Kidney epithelial cell (primary cell): ENCODE data around the gene EML1. TPM values are rescaled to one million over a fixed set of nuclear protein-coding genes. Genes with fewer than 3 reads are reported as not detected.

ENCODE experiments used
- DNase-seq: peaks from one replicate; pipeline ENCODE4 v3.0.0-alpha.2; 2010; ENCODE audit warnings: low read depth
- H3K27me3 ChIP-seq: 2 replicates; pipeline ENCODE4 v1.6.0; 2011; ENCODE audit warnings: low read length; ENCODE audit not compliant: control insufficient read depth, insufficient read depth
- H3K36me3 ChIP-seq: 2 replicates; pipeline ENCODE4 v1.5.1; 2011; ENCODE audit warnings: low read length; ENCODE audit not compliant: control insufficient read depth, insufficient read depth
- H3K4me3 ChIP-seq: 2 replicates; pipeline ENCODE4 v1.5.1; 2011; ENCODE audit warnings: low read depth, mild to moderate bottlenecking, control low read depth, low read length
- CTCF ChIP-seq: IDR thresholded peaks from 2 replicates; pipeline ENCODE4 v1.5.1; 2011; ENCODE audit warnings: mild to moderate bottlenecking, moderate library complexity, low read length, control low read depth, inconsistent platforms; ENCODE audit not compliant: insufficient read depth, poor library complexity, severe bottlenecking
- total RNA-seq: library from RNA; depleted of rRNA; stranded (reverse); fragments of >200 nt; gene quantifications from 2 replicates; pipeline ENCODE4 v1.2.3, GENCODE V29; 2015

EML1 gene
- total RNA-seq, 1 donor from 2014 or later, result 11.6 TPM

GRCh38 chr14:99863059-99863458, 69.8 kb downstream of the EML1 start:
- no peak for DNase-seq
- no peaks in the 10 kb centered on the region for H3K36me3 ChIP-seq
- no peaks in the 10 kb centered on the region for H3K27me3 ChIP-seq
- TF ChIP-seq CTCF, result no peak
- H3K4me3 ChIP-seq, result no peak overlapping the region

DNA sequence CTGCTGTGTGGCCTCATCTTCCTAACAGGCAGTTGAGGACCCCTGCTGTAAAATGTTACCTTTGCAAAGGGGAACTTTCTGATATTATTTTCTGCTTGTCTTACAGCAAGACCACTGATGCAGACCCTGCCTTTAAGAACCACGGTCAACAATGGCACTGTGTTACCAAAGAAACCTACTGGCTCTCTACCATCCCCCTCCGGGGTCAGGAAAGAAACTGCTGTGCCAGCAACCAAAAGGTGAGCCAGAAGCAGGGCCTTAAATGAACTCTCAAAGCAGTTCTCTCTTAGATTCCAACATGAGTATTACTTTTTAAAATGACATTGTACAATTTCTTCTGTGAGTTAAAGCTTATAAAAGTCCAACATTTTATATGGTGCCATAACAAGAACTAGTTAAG, 72.2 kb downstream of the EML1 start:
- no peak overlapping the region for H3K4me3 ChIP-seq
- H3K36me3 ChIP-seq, result no peaks in the 10 kb centered on the region
- TF ChIP-seq CTCF, result no peak
- no peaks in the 10 kb centered on the region for H3K27me3 ChIP-seq
- no peak for DNase-seq

DNA sequence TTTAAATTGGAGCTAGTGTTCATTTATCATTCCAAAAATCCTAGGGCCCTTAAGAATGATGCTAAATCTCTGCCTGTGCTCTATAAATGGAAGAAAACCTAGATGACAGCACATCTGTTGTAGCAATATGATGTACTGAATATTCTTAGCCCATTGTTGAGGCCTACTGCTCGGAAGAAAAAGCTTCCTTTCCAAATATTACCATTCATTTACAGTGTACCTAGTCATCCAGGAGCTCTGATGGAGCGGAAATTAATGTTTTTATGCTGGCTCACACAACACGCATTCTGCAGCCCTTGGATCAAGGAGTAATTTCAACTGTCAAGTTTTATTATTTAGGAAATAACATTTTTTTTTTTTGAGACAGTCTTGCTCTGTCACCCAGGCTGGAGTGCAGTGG, 77.4 kb downstream of the EML1 start:
- H3K36me3 ChIP-seq, result no peaks in the 10 kb centered on the region
- no peak for DNase-seq
- no peak for TF ChIP-seq CTCF
- no peak overlapping the region for H3K4me3 ChIP-seq
- no peaks in the 10 kb centered on the region for H3K27me3 ChIP-seq

DNA sequence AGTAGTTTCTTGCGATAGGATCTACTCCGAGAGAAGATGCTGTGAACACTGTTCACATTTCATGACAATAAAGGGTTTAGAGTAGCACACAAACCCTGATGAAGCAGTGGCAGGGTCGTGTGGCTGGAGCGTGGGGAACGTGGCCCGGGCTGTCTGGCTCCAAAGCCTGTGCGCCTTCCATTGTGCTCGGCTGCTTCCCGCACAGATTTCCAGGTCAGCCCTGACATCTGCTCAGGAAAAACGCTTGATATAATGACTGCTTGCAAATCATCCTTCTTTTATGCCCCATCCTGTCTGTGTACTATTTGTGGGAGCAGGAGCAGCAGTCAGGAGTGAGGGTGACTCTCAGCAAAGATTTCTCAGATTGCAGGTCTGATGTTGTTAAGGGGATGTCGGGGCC, 78.6 kb downstream of the EML1 start:
- no peak for DNase-seq
- Histone ChIP-seq H3K4me3 (no peak overlapping the region), H3K27me3 (peaks cover 4% of the 10 kb centered on the region), H3K36me3 (no peaks in the 10 kb centered on the region)
- no peak for TF ChIP-seq CTCF

GRCh38 chr14:99872786-99873440, 79.7 kb downstream of the EML1 start:
- no peak for DNase-seq
- TF ChIP-seq CTCF, result no peak
- H3K4me3 ChIP-seq, result no peak overlapping the region
- H3K27me3 ChIP-seq, result peaks cover 4% of the 10 kb centered on the region
- H3K36me3 ChIP-seq, result no peaks in the 10 kb centered on the region

DNA sequence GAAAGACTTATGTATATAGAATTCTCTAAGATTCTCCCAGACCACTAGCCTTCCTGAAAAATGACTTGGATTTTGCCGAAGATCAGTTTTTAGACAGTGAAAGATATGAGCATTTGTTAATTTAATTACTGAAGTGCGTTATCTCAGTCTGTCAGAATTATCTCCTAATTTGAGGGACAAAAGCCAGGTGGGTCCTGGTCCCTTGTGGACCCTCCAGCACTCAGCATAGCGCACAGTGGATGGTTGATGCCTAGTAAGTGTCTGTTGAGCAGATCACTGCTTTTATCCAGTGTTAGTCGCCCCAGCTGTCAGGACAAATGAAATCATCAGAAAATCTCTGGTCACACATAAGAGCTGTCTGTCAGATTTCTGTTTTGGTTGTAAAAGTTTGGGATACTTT, 80.4 kb downstream of the EML1 start:
- H3K27me3 ChIP-seq, result peaks cover 4% of the 10 kb centered on the region

More for the DNA sequence above, 80.4 kb downstream of the EML1 start:
- H3K36me3 ChIP-seq, result no peaks in the 10 kb centered on the region
- no peak overlapping the region for H3K4me3 ChIP-seq
- no peak for TF ChIP-seq CTCF
- DNase-seq, result no peak
